ENCODE results near the gene INSRR. TPM values are rescaled to one million over a fixed set of nuclear protein-coding genes. Genes with fewer than 3 reads are reported as not detected.

Gene INSRR
- total and polyA plus RNA-seq, 4 donors: 0.01 TPM; not detected in 3

- no peaks in the 10 kb centered on the region for H3K4me1 ChIP-seq (ENCODE audit: control insufficient read depth in 4 of 4, insufficient read depth in 4 of 4, low read length in 3 of 4)
- H3K27me3 ChIP-seq (ENCODE audit: control insufficient read depth in 4 of 4, insufficient read depth in 4 of 4, low read length in 3 of 4): peaks cover 0 to 2% (median 0%) of the 10 kb centered on the region in 4 donors
- no peaks in the 10 kb centered on the region for H3K9me3 ChIP-seq (ENCODE audit: control insufficient read depth in 4 of 4, low read length in 3 of 4)
- no peak for TF ChIP-seq SP1 (IDR thresholded peaks at IDR 0.05)
- no peak for TF ChIP-seq TAF1 (conservative IDR thresholded peaks at IDR 0.05)
- TF ChIP-seq CTCF (IDR thresholded peaks at IDR 0.05; ENCODE audit: low read depth, low read length, missing input control): no peak
- TF ChIP-seq NR2F2 (IDR thresholded peaks at IDR 0.05): no peak
- no peak for TF ChIP-seq ATF3 (IDR thresholded peaks at IDR 0.05)
- TF ChIP-seq HNF4G (IDR thresholded peaks at IDR 0.05): no peak
- no peak for TF ChIP-seq GABPA (IDR thresholded peaks at IDR 0.05 in 1 of 2, conservative IDR thresholded peaks at IDR 0.05 in 1 of 2)
- TF ChIP-seq RAD21 (IDR thresholded peaks at IDR 0.05): no peak
- no peak for TF ChIP-seq EGR1 (IDR thresholded peaks at IDR 0.05; ENCODE audit: low read depth in 2 of 2)
- TF ChIP-seq FOXA1 (IDR thresholded peaks at IDR 0.05): no peak
- no peak for TF ChIP-seq MAX (IDR thresholded peaks at IDR 0.05)
- no peak overlapping the region for H3K9ac ChIP-seq (ENCODE audit: low read depth in 1 of 2, low read length in 2 of 2)
- WGBS: 71% methylated on average over 3 of the region's 3 CpGs
- DNase-seq (ENCODE audit: low spot score): no peak
- no peak overlapping the region for H3K27ac ChIP-seq (ENCODE audit: low read depth in 1 of 2, low read length in 2 of 2)
- H3K4me3 ChIP-seq (ENCODE audit: low read depth in 1 of 3, low read length in 3 of 3): no peak overlapping the region
- H3K36me3 ChIP-seq (ENCODE audit: control insufficient read depth in 4 of 4, insufficient read depth in 3 of 4, low read depth in 1 of 4, low read length in 3 of 4): no peaks in the 10 kb centered on the region
These were observed 24.6 kb downstream of the INSRR start for GRCh38 chr1:156834322-156834721.

- H3K27me3 ChIP-seq (ENCODE audit: control insufficient read depth in 4 of 4, insufficient read depth in 4 of 4, low read length in 3 of 4): peaks cover 0 to 2% (median 0%) of the 10 kb centered on the region in 4 donors
- DNase-seq (ENCODE audit: low spot score): no peak
- no peak for TF ChIP-seq ATF3 (IDR thresholded peaks at IDR 0.05)
- no peak for TF ChIP-seq NR2F2 (IDR thresholded peaks at IDR 0.05)
- no peak for TF ChIP-seq GABPA (IDR thresholded peaks at IDR 0.05 in 1 of 2, conservative IDR thresholded peaks at IDR 0.05 in 1 of 2)
- no peak for TF ChIP-seq SP1 (IDR thresholded peaks at IDR 0.05)
- no peak for TF ChIP-seq EGR1 (IDR thresholded peaks at IDR 0.05; ENCODE audit: low read depth in 2 of 2)
- no peak for TF ChIP-seq RAD21 (IDR thresholded peaks at IDR 0.05)
- TF ChIP-seq ZBTB33 (IDR thresholded peaks at IDR 0.05): no peak
- no peak for TF ChIP-seq FOXA1 (IDR thresholded peaks at IDR 0.05)
- no peak for TF ChIP-seq HNF4G (IDR thresholded peaks at IDR 0.05)
- no peak for TF ChIP-seq JUND (IDR thresholded peaks at IDR 0.05)
- no peak for TF ChIP-seq MAX (IDR thresholded peaks at IDR 0.05)
- TF ChIP-seq REST (IDR thresholded peaks at IDR 0.05): no peak
- TF ChIP-seq HNF4A (conservative IDR thresholded peaks at IDR 0.05): no peak
- no peak for TF ChIP-seq YY1 (IDR thresholded peaks at IDR 0.05)
- TF ChIP-seq TAF1 (conservative IDR thresholded peaks at IDR 0.05): no peak
- no peak for TF ChIP-seq RXRA (IDR thresholded peaks at IDR 0.05)
- no peak for TF ChIP-seq CTCF (IDR thresholded peaks at IDR 0.05; ENCODE audit: low read depth, low read length, missing input control)
- TF ChIP-seq FOXA2 (IDR thresholded peaks at IDR 0.05): no peak
- no peak overlapping the region for H3K27ac ChIP-seq (ENCODE audit: low read depth in 1 of 2, low read length in 2 of 2)
- H3K4me1 ChIP-seq (ENCODE audit: control insufficient read depth in 4 of 4, insufficient read depth in 4 of 4, low read length in 3 of 4): no peaks in the 10 kb centered on the region
- H3K4me3 ChIP-seq (ENCODE audit: low read depth in 1 of 3, low read length in 3 of 3): no peak overlapping the region
- H3K9ac ChIP-seq (ENCODE audit: low read depth in 1 of 2, low read length in 2 of 2): no peak overlapping the region
- no peaks in the 10 kb centered on the region for H3K9me3 ChIP-seq (ENCODE audit: control insufficient read depth in 4 of 4, low read length in 3 of 4)
- WGBS: 50% methylated on average over 2 of the region's 2 CpGs
- H3K36me3 ChIP-seq (ENCODE audit: control insufficient read depth in 4 of 4, insufficient read depth in 3 of 4, low read depth in 1 of 4, low read length in 3 of 4): no peaks in the 10 kb centered on the region
These were observed 25.3 kb downstream of the INSRR start for GRCh38 chr1:156833603-156834002.
